Hypothalamus (tissue), 51 donors: Measurements from ENCODE around the gene MUC20.
"Not testable (repeated sequence)": the region's sequence is repeated elsewhere in the genome, so short reads cannot be mapped to it uniquely, and the experiment has no call there.

Experiments used
- DNase-seq, 51 donors: peaks; one replicate each; lab custom pipeline; 2025; lab: John Stamatoyannopoulos, UW

Gene MUC20

DNA sequence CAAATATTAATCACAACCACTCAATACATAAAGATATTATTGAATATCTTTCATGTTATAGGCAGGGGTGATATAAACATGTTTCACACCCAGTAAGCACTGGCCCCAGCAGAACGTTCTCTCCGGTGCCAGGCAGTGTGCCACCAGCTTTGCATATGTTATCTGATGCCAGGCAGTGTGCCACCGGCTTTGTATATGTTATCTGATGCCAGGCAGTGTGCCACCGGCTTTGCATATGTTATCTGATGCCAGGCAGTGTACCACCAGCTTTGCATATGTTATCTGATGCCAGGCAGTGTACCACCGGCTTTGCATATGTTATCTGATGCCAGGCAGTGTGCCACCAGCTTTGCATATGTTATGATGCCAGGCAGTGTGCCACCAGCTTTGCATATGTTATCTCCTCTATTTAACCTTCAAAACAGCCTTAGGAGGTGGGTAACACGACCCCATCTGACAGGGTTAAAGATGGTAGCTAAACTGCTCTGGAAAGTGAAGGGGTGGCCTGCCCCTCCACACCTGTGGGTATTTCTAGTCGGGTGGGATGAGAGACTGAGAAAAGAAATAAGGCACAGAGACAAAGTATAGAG is 6.9 kb downstream of the MUC20 start:
- DNase-seq, result no peak

DNA sequence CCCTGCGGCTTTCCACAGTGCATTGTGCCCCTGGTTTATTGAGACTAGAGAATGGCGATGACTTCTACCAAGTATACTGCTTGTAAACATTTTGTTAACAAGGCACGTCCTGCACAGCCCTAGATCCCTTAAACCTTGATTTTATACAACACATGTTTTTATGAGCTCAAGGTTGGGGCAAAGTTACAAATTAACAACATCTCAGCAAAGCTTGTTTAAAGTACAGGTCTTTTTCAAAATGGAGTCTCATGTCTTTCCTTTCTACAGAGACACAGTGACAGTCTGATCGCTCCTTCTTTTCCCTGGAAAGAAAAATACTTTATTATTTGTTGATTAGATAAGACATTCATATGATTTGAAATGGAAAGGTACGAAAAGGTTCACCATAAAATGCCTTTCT is 8.0 kb downstream of the MUC20 start:
- DNase-seq, result not testable (repeated sequence)

DNA sequence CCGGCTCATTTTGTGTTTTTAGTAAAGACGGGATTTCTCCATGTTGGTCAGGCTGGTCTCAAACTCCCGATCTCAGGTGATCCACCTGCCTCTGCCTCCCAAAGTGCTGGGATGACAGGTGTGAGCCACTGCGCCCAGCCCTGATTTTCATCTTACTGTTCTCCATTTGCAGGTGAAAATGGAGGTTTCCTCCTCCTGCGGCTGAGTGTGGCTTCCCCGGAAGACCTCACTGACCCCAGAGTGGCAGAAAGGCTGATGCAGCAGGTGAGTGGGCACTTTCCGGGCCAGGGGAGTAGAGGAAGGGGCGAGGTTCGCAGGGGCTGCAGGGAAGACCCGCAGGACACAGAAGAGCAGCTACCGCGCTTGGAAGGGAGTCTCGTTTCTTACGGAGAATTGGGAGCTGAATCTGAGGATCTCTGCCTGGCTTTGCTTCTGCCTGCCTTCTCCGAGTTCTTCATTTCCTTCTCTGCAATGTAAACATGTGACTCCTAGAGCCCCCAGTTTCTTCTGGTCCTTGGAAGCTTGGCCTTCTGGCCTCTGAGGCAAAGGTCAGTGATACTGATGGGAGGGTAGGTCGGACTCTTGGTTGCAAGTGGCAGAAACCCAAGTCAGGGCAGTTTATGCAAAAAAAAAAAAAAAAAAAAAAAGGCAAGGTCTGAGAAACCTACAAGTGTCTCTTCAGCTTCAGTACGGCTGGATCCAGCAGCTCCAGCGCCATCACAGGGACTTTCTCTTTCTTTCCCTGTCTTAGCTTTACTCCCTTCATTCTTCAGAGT is 8.9 kb downstream of the MUC20 start:
- no peak for DNase-seq

DNA sequence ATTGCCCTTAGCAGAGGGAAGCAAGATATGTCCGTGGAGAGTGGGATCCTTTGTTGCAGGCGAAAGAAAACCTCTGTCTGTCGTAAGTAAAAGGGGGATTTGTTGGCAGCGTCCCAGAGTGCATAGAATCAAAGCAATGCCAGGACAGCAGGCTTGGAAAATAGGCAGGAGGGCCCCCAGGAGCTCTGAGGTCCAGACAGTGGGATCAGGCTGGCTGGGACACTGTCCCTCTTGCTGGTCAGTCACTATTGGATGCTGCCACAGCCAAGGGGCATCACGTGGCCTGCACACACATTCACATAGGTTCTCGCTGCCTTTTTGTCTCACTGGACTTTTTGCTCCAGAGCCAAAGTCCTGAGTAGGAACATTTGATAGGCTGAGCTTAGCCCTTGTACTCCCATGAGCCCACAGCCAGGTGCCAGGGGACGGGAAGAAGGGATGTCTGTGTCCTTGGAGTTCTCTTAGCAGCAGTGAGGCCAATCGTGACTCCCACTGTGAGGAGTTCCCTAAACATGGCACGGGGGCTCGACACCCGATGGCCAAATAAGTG is 10.7 kb downstream of the MUC20 start:
- DNase-seq, result no peak

DNA sequence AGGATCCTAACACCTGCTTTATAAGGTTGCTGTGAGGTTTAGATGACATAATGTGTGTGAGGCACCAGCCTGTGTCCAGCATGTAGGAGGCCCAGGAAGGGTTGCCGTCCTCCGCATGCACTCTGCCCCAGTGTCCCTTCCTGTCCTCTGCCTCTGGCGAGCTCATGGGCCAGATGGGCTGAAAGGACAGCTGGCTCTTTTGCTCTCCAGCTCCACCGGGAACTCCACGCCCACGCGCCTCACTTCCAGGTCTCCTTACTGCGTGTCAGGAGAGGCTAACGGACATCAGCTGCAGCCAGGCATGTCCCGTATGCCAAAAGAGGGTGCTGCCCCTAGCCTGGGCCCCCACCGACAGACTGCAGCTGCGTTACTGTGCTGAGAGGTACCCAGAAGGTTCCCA is 12.2 kb downstream of the MUC20 start:
- DNase-seq, result no peak

DNA sequence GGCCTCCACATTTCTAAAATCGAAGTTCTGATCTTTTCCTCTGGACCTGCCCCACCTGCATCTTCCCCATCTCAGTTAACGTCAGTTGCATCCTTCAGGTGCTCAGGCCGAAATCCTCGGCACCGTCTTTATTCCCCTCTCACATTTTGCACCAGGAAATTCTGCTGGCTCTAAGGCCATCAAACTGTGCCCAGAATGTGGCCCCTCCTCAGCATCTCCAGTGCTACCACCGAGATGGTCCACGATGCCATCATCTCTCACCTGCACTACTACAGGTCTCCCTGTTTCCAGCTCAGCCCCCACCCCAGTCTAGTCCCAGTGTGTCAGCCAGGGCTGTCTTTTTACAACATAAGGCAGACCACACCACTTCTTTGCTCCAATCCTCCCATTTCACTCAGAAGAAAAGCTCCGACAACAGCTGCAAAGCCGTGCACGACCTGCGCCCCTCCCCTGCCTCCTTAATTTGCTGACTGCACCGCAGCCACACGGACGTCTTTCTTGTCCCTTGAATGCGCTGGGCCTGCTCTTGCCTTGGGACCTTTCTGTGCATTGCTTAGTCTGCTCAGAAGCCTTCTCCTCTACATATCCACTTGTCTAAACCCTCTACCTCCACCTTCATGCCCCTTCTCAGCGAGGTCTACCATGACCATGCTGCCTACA is 14.4 kb downstream of the MUC20 start:
- DNase-seq, result no peak

DNA sequence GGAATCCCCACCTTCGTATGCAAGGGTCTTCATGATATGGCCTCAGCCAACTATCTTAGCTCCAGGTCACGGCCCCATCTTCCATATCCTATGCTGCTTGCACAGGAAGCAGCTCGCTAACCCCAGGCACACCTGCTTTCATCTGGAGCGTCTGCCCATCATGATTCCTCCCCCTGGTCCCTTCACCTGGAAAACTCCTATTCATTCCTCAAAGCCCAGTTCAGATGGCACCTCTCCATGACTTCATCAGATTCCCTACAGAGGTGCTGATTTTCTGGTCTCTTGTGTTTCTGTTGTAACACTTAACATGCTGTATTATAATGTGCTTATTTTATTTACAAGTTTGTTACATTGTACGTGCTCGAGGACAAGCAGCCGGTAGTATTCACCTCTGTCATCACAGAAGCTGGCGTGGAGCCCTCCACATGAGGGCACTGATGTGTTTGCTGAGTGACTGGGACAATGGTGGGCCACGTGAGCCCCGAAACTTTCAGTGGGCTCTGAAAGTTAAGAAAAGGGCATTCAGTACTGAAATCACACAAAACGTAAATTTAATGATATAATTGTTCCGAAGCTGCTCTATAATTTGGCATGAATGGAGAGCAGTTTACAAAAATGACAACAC is 16.2 kb downstream of the MUC20 start:
- DNase-seq, result no peak

DNA sequence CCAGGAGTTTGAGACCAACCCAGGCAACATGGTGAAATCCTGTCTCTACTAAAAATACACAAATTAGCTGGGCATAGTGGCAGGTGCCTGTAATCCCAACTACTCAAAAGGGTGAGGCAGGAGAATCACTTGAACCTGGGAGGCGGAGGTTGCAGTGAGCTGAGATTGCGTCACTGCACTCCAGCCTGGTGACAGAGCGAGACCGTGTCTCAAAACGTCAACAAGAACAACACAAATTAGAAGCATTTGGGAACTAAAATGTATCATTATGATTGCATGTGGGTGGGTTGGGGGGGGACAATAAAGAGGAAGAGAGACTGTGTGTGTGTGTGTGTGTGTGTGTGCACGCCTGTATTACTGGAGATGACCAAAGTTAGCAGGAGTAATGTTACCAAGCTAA is 17.0 kb downstream of the MUC20 start:
- DNase-seq, result not testable (repeated sequence)

DNA sequence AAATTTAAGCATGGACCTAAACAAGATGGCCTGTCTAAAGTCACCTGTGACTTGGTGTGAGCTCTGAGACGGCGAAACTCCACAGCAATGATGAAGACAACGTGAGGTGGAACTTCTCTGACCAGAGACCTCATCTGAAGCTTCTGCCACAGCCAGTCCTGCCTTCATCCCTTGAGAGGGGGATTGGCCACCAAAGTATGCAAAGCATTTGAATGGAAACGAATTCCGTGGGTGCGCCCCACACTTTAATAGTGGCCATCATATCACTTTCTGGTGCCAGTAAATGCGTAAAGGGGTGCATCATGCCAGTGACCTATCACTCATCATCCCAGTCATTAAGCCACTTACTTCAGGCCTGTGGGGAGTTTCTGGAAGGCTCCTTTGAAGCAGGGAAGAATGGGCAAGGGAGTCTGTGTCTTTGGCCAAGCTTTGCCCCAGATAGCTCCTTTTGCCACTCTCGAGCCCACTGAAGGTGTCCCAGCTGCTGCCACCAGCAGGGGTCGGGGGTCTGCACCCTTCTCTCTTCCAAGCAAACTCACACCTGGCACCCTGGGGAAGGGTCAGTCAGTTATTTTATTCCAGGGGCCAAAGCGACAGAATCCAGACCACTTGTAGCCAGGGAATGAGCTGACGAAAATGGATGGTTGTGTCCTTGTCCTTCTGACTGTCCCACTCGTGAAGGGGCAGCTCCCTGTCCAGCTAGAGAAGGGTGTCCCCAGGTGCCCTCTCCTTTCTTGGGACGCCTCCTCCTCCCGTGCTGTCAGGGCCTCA is 17.7 kb downstream of the MUC20 start:
- DNase-seq, result no peak

DNA sequence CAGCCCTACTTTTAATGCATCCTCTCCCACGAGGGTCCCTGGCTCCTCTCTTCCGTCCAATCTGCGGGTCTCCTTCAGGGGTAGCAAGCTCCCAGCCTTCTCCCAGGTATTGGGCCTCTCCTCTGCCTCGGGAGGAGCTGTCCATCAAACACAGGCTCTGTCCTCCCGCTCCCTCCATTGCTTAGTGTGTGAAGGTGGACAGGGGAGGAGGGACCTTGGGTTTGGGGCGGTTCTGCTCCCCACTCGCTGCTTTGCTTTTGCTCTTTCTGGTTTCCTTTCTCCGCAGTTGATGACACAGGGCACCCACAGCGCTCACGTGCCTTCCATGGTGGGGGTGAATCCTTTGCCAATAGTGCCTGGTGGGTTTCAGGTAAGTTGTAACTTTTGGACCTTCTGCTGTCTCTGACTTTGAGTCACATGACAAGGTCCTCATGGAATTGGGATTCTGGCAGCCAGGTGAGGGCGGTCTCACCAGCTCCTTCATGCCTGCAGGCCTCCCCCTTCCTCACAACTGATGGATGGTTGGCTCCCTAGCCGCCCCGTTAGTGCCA is 18.9 kb downstream of the MUC20 start:
- no peak for DNase-seq

DNA sequence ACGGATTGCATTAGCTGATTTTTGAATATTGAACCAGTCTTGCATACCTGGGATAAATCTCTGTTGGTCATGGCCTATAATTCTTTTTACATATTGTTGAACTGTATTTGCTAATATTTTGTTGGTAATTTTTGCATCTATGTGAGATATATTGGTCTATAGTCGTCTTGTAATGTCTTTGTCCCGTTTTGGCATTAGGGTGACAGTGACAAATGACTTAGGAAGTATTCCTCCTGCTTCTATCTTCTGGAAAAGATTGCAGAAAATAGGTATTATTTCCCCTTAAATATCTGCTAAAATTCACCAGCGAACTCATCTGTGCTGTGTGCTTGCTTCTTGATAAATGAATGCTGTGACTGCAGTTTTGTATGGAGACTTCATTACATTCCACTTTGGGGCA is 23.7 kb downstream of the MUC20 start:
- DNase-seq, result no peak

DNA sequence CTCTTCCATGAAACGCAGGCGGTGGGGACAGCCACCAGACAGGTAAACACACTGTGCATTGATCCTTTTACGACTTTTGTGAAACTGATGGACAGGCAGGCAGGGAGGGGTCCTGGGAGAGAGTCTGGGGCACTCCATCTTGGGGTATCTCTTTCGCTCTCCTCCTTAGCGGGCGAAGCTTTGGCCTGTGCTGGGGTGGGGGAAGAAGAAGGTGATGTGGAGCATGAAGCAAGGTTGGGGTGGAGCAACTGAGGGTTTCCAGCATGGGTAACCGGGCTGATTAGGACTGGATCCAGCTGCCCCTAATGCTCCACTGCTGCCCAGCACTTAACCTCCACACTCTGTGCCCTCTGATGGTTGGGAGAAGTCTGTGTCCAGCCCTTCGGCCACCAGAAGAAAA is 25.6 kb downstream of the MUC20 start:
- no peak for DNase-seq

DNA sequence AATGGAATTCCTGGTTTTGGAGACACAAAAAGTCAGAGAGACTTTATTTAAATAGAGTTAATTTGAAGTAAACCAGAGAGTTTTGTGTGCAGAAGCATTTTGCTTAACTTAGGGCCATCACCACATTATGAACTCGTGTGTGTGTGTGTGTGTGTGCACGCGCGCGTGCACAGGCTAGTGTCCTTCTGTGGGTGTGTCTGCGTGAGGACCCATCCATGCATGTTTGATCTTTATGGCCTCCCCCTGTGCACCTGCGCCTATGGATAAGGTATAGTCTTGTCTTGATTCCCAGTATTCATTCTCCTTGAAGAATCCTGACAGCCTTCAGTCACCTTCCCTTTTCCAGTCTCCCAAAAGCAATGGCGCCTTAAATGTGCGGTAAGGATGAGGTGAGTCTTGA is 26.0 kb downstream of the MUC20 start:
- DNase-seq, result no peak

DNA sequence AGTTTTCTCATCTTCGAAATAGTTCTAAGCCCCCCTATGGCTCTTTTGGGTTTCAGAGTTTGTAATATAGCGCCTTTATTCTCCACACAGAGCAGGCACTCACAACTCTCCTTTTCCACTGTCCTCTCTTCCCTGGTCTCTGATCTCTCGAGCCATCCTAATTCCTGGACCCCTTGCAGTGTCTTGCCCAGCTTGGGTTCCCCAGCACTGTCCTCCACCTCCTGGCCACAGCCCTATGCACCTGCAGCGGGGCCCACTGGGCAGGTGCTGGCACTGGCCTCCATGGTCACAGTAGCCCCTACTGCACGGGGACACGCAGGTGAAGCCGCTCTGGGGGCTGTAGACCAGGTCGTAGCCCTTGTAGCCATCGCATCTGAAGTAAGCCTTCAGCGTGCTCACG is 27.9 kb downstream of the MUC20 start:
- DNase-seq, result no peak

DNA sequence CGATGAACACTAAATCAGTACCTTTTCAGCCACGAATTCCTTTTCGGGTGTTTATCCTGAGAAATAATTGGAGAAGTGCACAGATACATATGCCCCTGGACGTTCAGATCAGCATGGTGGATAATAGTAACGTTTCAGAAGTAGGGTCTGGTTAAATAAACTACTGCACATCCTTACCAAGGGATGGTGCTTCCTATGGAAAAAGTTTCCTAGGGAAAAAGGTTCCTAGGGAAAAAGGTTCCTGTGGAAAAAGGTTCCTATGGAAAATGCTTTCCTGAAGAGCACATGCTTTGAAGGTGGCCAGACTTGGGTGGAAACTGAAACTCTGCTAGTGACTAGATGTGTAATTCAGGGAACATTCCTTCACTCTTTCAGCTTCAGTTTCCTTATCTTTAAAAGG is 28.3 kb downstream of the MUC20 start:
- not testable (repeated sequence) for DNase-seq

DNA sequence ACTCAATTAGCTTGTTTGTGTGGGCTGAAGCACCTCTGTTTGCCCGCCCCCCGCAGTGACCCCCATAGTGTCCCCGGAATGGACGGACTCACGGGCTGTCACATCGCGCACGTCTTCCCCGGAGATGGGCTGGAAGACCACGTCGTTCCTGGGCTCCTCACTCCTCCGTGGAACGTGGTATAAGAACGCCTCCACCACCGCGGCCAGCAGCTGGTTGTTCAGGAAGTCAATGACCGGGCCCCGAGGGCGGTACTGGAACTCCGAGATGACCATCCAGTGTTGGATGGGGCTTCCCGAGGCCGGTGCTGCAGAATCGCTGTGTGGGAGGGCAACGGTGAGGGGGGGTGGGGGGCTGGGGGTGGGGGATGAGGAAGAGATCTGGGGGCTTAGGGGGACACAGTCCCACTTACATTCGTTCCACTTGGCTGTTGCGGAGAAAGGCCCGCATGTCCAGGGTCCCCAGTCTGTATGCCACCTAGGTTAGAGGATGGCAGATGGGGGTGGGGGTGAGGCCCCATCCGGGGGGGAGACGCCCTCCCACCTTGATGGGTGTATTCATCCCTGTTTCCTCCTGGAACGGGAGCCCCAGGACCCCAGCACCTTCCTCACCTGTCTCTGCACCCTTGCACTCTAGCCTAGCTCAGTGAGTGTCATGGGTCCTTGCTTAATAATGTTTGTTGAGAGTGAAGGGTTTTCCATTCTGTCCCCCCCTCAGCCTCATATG is 30.2 kb downstream of the MUC20 start:
- no peak for DNase-seq

DNA sequence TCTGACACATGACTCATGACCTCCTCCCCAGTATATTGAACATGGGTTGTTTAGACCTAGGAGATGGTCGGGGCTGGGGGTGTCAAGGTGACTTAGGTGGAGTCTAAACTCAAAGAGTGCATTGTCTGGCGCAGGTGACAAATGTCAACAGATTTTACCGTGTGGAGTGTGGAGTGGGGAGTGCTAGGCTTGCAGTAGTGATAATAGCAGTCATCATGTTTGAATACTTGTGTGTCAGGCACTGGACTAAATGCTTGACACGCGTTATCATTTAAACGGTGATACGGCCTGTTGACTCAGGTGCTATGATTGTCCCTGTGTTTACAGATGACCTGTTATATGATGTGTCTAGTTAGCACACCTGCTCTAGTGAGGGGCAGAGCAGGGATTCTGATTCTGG is 30.8 kb downstream of the MUC20 start:
- no peak for DNase-seq

DNA sequence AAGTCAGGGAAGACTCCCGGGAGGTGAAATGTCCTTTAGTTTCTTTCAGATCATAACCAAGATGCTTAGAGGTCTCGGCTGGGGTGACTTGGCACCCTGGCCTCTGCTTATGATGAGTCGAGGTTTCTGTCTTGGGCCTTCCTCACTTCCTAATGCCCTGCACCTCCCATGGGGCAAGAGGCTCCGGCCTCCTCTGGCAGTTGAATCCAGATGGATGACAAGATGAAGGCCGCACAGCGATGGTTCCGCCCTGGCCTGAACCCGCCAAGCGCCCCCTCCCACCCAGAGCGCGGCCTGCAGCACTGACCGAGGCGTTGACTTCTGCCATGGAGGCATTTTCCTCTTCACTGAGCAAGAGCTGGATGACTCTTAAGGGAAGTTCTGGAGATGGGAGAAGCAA is 31.3 kb downstream of the MUC20 start:
- no peak for DNase-seq

DNA sequence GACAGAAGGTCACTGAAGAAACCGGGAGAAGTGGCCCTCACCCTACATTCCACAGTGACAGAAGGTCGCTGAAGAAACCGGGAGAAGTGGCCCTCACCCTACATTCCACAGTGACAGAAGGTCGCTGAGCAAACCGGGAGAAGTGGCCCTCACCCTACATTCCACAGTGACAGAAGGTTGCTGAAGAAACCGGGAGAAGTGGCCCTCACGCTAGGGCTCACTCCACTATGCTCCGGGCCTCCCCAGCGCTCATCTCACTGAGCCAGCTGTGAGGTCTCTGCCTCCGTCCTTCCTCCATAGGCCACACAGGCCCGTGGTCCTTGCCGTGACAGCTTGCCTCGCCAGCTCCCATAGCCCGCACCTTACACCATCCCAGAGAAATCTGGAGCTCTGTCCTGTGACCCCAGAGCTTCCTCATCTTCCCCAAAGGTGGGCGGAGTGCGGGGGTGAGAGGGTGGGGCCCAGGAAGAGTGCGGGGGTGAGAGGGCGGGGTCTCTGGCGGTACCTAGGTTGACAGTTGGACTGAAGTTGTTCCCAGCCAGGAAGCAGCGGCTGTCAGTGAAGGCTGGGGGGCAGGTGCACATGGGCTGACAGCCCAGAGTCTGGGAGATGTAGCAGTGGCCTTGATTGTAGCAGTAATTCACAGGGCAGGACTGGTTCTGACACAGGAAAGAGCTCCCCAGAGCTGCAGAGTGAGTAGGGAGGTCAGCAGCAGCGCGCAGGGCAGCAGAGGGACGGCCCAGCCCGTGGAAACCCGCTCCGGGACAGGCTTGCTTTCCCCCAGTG is 32.0 kb downstream of the MUC20 start:
- DNase-seq, result no peak
